Measurements from ENCODE around the gene NKTR. TPM values are rescaled to one million over a fixed set of nuclear protein-coding genes. Genes with fewer than 3 reads are reported as not detected.
A peak's percentile ranks its signal among the peaks of the same experiment; 100 is the strongest.
"Not testable (repeated sequence)": the region's sequence is repeated elsewhere in the genome, so short reads cannot be mapped to it uniquely, and the experiment has no call there.

NKTR gene
- polyA plus RNA-seq, 2 donors: 13.9 to 26.3 TPM

GRCh38 chr3:42578054-42578453 lies 22.4 kb upstream of the NKTR start:
- no peak overlapping the region for H3K27ac ChIP-seq (ENCODE audit: low read depth in 2 of 2, low read length in 1 of 2)
- H3K4me1 ChIP-seq (ENCODE audit: control insufficient read depth in 2 of 2, insufficient read depth in 2 of 2, low read length in 1 of 2): no peaks in the 10 kb centered on the region
- WGBS, 2 donors: 96 to 97% methylated on average over 4 of the region's 4 CpGs
- no peaks in the 10 kb centered on the region for H3K9me3 ChIP-seq (ENCODE audit: control insufficient read depth in 2 of 2, insufficient read depth in 1 of 2, low read depth in 1 of 2, low read length in 1 of 2)
- H3K36me3 ChIP-seq (ENCODE audit: control insufficient read depth in 2 of 2, insufficient read depth in 2 of 2, low read length in 1 of 2): no peaks in the 10 kb centered on the region
- no peak overlapping the region for H3K4me3 ChIP-seq (ENCODE audit: low read depth in 1 of 2, low read length in 2 of 2)
- H3K27me3 ChIP-seq (ENCODE audit: control insufficient read depth in 1 of 2, insufficient read depth in 2 of 2, low read length in 2 of 2): no peaks in the 10 kb centered on the region

- 98% methylated on average over 4 of the region's 4 CpGs for WGBS, 2 donors
- not testable (repeated sequence) for H3K36me3 ChIP-seq (ENCODE audit: control insufficient read depth in 2 of 2, insufficient read depth in 2 of 2, low read length in 1 of 2); H3K4me1 ChIP-seq (ENCODE audit: control insufficient read depth in 2 of 2, insufficient read depth in 2 of 2, low read length in 1 of 2); H3K27ac ChIP-seq (ENCODE audit: low read depth in 2 of 2, low read length in 1 of 2); H3K4me3 ChIP-seq (ENCODE audit: low read depth in 1 of 2, low read length in 2 of 2); H3K27me3 ChIP-seq (ENCODE audit: control insufficient read depth in 1 of 2, insufficient read depth in 2 of 2, low read length in 2 of 2); H3K9me3 ChIP-seq (ENCODE audit: control insufficient read depth in 2 of 2, insufficient read depth in 1 of 2, low read depth in 1 of 2, low read length in 1 of 2)
Measured at GRCh38 chr3:42579346-42579745, 21.1 kb upstream of the NKTR start.

GRCh38 chr3:42581400-42581708 lies 19.1 kb upstream of the NKTR start:
- Histone ChIP-seq H3K9me3 (ENCODE audit: control insufficient read depth in 2 of 2, insufficient read depth in 1 of 2, low read depth in 1 of 2, low read length in 1 of 2) (no peaks in the 10 kb centered on the region), H3K27ac (ENCODE audit: low read depth in 2 of 2, low read length in 1 of 2) (peak overlapping the region; percentile 88 to 91), H3K27me3 (ENCODE audit: control insufficient read depth in 1 of 2, insufficient read depth in 2 of 2, low read length in 2 of 2) (no peaks in the 10 kb centered on the region), H3K36me3 (ENCODE audit: control insufficient read depth in 2 of 2, insufficient read depth in 2 of 2, low read length in 1 of 2) (no peaks in the 10 kb centered on the region), H3K4me1 (ENCODE audit: control insufficient read depth in 2 of 2, insufficient read depth in 2 of 2, low read length in 1 of 2) (no peaks in the 10 kb centered on the region), H3K4me3 (ENCODE audit: low read depth in 1 of 2, low read length in 2 of 2) (peak overlapping the region; percentile 49 to 77)
- WGBS, 2 donors: 0 to 1% methylated on average over 7 to 11 of the region's 11 CpGs

- 0% methylated on average over 72 to 77 of the region's 77 CpGs for WGBS, 2 donors
- H3K4me3 ChIP-seq (ENCODE audit: low read depth in 1 of 2, low read length in 2 of 2): peak within 1 kb of the TSS; percentile 49 to 77
- H3K9me3 ChIP-seq (ENCODE audit: control insufficient read depth in 2 of 2, insufficient read depth in 1 of 2, low read depth in 1 of 2, low read length in 1 of 2): no peaks in the 10 kb centered on the region
- no peaks in the 10 kb centered on the region for H3K4me1 ChIP-seq (ENCODE audit: control insufficient read depth in 2 of 2, insufficient read depth in 2 of 2, low read length in 1 of 2)
- H3K27ac ChIP-seq (ENCODE audit: low read depth in 2 of 2, low read length in 1 of 2): peak within 1 kb of the TSS; percentile 88 to 91
- H3K27me3 ChIP-seq (ENCODE audit: control insufficient read depth in 1 of 2, insufficient read depth in 2 of 2, low read length in 2 of 2): no peaks in the 10 kb centered on the region
- no peaks in the 10 kb centered on the region for H3K36me3 ChIP-seq (ENCODE audit: control insufficient read depth in 2 of 2, insufficient read depth in 2 of 2, low read length in 1 of 2)
Measured at GRCh38 chr3:42581709-42582473, 18.6 kb upstream of the NKTR start, which contains the start of gene SEC22C. Gene SEC22C, minus strand, starts transcription at chr3:42581967. Its CDS starts 12,921 bp downstream, at chr3:42569046.

GRCh38 chr3:42582474-42583070 lies 17.9 kb upstream of the NKTR start:
- Histone ChIP-seq H3K36me3 (ENCODE audit: control insufficient read depth in 2 of 2, insufficient read depth in 2 of 2, low read length in 1 of 2) (no peaks in the 10 kb centered on the region), H3K27me3 (ENCODE audit: control insufficient read depth in 1 of 2, insufficient read depth in 2 of 2, low read length in 2 of 2) (no peaks in the 10 kb centered on the region), H3K4me1 (ENCODE audit: control insufficient read depth in 2 of 2, insufficient read depth in 2 of 2, low read length in 1 of 2) (no peaks in the 10 kb centered on the region), H3K27ac (ENCODE audit: low read depth in 2 of 2, low read length in 1 of 2) (peak overlapping the region; percentile 88 to 91), H3K9me3 (ENCODE audit: control insufficient read depth in 2 of 2, insufficient read depth in 1 of 2, low read depth in 1 of 2, low read length in 1 of 2) (no peaks in the 10 kb centered on the region), H3K4me3 (ENCODE audit: low read depth in 1 of 2, low read length in 2 of 2) (peak overlapping the region; percentile 49 to 77)
- WGBS, 2 donors: 2 to 4% methylated on average over 3 of the region's 3 CpGs

- H3K4me3 ChIP-seq (ENCODE audit: low read depth in 1 of 2, low read length in 2 of 2): no peak overlapping the region
Measured at GRCh38 chr3:42588625-42589024, 11.9 kb upstream of the NKTR start.

GRCh38 chr3:42589382-42590109 lies 10.9 kb upstream of the NKTR start:
- H3K27ac ChIP-seq (ENCODE audit: low read depth in 2 of 2, low read length in 1 of 2): peak overlapping the region; percentile 71 to 91
- 90 to 92% methylated on average over 20 of the region's 20 CpGs for WGBS, 2 donors
- no peaks in the 10 kb centered on the region for H3K27me3 ChIP-seq (ENCODE audit: control insufficient read depth in 1 of 2, insufficient read depth in 2 of 2, low read length in 2 of 2)

More at GRCh38 chr3:42588625-42589024, 11.9 kb upstream of the NKTR start:
- Histone ChIP-seq H3K9me3 (ENCODE audit: control insufficient read depth in 2 of 2, insufficient read depth in 1 of 2, low read depth in 1 of 2, low read length in 1 of 2) (no peaks in the 10 kb centered on the region), H3K27me3 (ENCODE audit: control insufficient read depth in 1 of 2, insufficient read depth in 2 of 2, low read length in 2 of 2) (no peaks in the 10 kb centered on the region), H3K4me1 (ENCODE audit: control insufficient read depth in 2 of 2, insufficient read depth in 2 of 2, low read length in 1 of 2) (peaks cover 0 to 14% of the 10 kb centered on the region in 2 donors), H3K27ac (ENCODE audit: low read depth in 2 of 2, low read length in 1 of 2) (no peak overlapping the region), H3K36me3 (ENCODE audit: control insufficient read depth in 2 of 2, insufficient read depth in 2 of 2, low read length in 1 of 2) (no peaks in the 10 kb centered on the region)
- 67 to 68% methylated on average over 5 of the region's 5 CpGs for WGBS, 2 donors

GRCh38 chr3:42590989-42591756 lies 9.3 kb upstream of the NKTR start:
- peak overlapping the region; percentile 80 to 91 for H3K27ac ChIP-seq (ENCODE audit: low read depth in 2 of 2, low read length in 1 of 2)
- peaks cover 0 to 14% of the 10 kb centered on the region in 2 donors for H3K4me1 ChIP-seq (ENCODE audit: control insufficient read depth in 2 of 2, insufficient read depth in 2 of 2, low read length in 1 of 2)
- WGBS, 2 donors: 6 to 8% methylated on average over 42 to 44 of the region's 44 CpGs
- no peaks in the 10 kb centered on the region for H3K36me3 ChIP-seq (ENCODE audit: control insufficient read depth in 2 of 2, insufficient read depth in 2 of 2, low read length in 1 of 2)
- no peaks in the 10 kb centered on the region for H3K9me3 ChIP-seq (ENCODE audit: control insufficient read depth in 2 of 2, insufficient read depth in 1 of 2, low read depth in 1 of 2, low read length in 1 of 2)
- H3K4me3 ChIP-seq (ENCODE audit: low read depth in 1 of 2, low read length in 2 of 2): peak overlapping the region; percentile 54 to 72
- H3K27me3 ChIP-seq (ENCODE audit: control insufficient read depth in 1 of 2, insufficient read depth in 2 of 2, low read length in 2 of 2): no peaks in the 10 kb centered on the region

More at GRCh38 chr3:42589382-42590109, 10.9 kb upstream of the NKTR start:
- no peaks in the 10 kb centered on the region for H3K9me3 ChIP-seq (ENCODE audit: control insufficient read depth in 2 of 2, insufficient read depth in 1 of 2, low read depth in 1 of 2, low read length in 1 of 2)
- peak overlapping the region in 1 of 2 donors; percentile 72 for H3K4me3 ChIP-seq (ENCODE audit: low read depth in 1 of 2, low read length in 2 of 2)
- H3K4me1 ChIP-seq (ENCODE audit: control insufficient read depth in 2 of 2, insufficient read depth in 2 of 2, low read length in 1 of 2): peaks cover 0 to 14% of the 10 kb centered on the region in 2 donors
- H3K36me3 ChIP-seq (ENCODE audit: control insufficient read depth in 2 of 2, insufficient read depth in 2 of 2, low read length in 1 of 2): no peaks in the 10 kb centered on the region

- no peaks in the 10 kb centered on the region for H3K27me3 ChIP-seq (ENCODE audit: control insufficient read depth in 1 of 2, insufficient read depth in 2 of 2, low read length in 2 of 2)
- peaks cover 0 to 14% of the 10 kb centered on the region in 2 donors for H3K4me1 ChIP-seq (ENCODE audit: control insufficient read depth in 2 of 2, insufficient read depth in 2 of 2, low read length in 1 of 2)
- peak overlapping the region in 1 of 2 donors; percentile 72 for H3K4me3 ChIP-seq (ENCODE audit: low read depth in 1 of 2, low read length in 2 of 2)
- H3K27ac ChIP-seq (ENCODE audit: low read depth in 2 of 2, low read length in 1 of 2): peak overlapping the region; percentile 80 to 91
- 51 to 60% methylated on average over 4 of the region's 4 CpGs for WGBS, 2 donors
- H3K9me3 ChIP-seq (ENCODE audit: control insufficient read depth in 2 of 2, insufficient read depth in 1 of 2, low read depth in 1 of 2, low read length in 1 of 2): no peaks in the 10 kb centered on the region
- H3K36me3 ChIP-seq (ENCODE audit: control insufficient read depth in 2 of 2, insufficient read depth in 2 of 2, low read length in 1 of 2): no peaks in the 10 kb centered on the region
Measured at GRCh38 chr3:42591811-42592210, 8.7 kb upstream of the NKTR start.
